HG03159 (cell line): ENCODE results near the gene RAB11FIP3.
"Not testable (repeated sequence)": the region's sequence is repeated elsewhere in the genome, so short reads cannot be mapped to it uniquely, and the experiment has no call there.

Experiments
- ATAC-seq: cut with Tn5 transposase; IDR thresholded peaks from one replicate; pipeline ENCODE4 v1.9.1; 2021; ENCODE audit warnings: mild to moderate bottlenecking, moderate library complexity; ENCODE audit not compliant: unreplicated experiment

RAB11FIP3 gene, protein sequence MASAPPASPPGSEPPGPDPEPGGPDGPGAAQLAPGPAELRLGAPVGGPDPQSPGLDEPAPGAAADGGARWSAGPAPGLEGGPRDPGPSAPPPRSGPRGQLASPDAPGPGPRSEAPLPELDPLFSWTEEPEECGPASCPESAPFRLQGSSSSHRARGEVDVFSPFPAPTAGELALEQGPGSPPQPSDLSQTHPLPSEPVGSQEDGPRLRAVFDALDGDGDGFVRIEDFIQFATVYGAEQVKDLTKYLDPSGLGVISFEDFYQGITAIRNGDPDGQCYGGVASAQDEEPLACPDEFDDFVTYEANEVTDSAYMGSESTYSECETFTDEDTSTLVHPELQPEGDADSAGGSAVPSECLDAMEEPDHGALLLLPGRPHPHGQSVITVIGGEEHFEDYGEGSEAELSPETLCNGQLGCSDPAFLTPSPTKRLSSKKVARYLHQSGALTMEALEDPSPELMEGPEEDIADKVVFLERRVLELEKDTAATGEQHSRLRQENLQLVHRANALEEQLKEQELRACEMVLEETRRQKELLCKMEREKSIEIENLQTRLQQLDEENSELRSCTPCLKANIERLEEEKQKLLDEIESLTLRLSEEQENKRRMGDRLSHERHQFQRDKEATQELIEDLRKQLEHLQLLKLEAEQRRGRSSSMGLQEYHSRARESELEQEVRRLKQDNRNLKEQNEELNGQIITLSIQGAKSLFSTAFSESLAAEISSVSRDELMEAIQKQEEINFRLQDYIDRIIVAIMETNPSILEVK

DNA sequence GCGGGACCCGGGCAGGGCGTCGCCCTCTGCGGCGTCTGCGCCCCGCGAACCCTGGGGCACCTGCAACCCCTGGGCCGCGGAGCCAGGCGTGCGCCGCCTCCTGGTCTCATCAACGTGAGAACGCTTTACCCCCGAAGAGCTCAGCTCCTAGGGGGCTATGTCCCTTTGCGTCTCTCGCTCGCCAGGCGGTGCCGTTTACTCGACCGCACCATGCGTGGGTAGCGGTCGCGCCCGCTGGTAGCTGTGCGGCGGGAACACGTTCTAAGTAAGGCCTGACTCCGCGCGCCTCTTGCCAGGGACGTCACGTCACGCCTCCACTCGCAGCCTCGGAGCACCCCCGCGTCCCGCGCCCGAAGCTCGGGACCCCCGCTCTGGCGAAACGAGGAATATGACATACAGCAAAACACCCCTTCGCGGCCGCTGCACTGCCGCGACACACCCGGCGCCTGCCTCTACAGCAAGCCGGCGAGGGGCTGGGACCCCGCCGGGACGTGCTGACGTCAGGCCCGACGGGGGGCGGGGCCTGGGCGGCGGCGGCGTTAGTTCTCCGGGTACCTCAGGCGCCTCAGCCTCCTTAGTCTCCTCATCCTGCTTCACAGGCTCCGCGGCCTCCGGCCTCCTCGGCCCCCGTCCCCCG is at the start of gene RAB11FIP3:
RAB11FIP3 (plus strand) TSS at position 568 of the 637 bp plus-strand sequence. CDS start 358 bp downstream, outside the sequence.
- ATAC-seq = peak; percentile 83

DNA sequence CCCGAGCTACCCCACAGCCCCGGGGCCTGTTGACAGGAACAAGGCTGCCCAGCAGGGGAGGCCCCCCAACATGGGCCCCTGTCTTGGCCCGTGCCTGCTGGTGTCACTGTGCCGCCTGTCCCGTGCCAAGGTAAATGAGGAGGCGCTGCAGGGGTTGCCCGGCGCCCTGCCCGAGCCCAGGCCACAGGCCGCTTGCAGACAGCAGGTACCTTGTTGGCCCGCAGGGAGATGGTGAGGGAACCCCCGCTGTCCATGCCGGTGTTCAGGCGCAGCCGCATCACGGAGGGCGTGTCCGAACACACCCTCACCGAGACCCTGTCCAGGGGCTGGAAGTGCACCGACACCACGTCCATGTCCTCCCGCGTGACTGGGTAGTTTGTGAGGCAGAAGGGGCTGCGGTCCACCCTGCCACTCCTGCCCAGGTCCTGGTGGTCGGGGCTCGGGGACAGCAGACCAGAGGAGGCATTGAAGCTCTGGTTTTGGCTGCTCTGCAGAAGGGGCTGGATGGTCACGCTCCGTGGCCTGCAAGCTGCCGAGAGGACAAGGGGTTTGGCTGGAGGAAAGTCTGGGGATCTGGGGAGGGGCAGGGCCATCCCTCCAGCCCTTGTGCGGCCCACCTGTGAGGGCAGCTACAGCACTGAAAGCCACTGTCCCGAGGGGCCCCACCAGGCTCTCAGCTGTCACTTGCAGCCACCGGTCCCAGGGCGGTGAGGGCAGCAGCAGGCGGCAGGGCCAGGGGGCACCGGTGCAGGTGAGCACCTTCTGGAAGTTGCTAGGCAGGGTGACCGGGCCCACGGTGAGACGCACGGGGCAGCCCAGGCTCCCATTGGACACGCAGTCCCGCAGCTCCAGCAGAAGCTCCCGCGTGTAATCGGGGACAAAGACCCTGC is 49.3 kb upstream of the RAB11FIP3 start:
- no peak for ATAC-seq

DNA sequence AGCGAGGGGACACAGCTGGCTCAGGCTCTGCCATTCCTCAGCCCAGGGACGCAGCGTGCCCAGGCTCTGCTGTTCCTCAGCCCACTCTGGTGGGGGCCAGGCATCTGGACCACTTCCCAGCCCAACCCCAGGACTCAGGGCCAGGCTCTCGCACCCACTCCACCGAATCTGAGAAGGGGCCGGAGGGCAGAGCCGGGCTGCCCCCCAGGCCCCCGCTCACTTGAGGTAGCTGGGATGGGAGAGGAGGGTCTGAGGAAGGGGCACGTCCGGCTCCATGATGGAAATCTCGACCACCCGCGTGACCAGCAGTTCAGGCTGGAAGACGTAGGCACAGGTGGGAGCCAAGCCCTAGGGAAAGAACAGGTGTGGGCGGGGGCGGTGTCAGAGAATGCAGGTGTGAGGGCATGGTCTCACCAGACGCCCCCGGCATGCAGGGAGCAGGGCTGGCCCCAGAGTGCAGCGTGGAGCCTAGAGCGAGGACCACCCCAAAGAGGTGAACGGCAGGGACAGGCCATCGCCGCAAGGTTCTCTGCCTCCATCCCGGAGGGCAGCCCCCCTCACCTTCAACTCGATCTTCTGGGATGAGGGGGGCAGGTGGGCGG is 48.5 kb upstream of the RAB11FIP3 start:
- no peak for ATAC-seq

DNA sequence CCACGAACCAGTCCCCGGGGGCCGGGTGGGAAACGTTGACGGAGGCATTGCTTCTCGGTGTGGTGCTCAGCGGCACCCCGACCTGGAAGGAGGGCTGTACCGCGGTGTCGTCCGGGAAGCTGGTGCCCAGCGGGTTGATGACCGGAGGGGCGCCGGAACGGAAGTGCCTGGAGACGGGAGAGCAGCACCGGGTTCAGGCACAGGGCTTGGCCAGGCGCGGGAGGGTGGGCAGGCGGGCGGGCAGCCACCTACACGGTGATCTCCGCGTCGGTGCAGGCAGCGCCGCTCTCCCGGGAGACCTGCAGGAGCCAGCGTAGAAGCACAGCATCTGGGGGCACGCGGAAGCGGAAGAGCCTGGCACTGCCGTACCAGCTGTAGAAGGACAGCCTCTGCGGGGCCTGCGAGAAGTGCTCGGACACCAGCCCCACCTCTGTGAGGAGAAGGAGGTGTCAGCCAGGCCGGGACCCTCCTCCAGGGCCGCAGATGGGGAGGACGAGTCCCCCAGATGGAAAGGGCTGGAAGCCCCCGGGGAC is 48.0 kb upstream of the RAB11FIP3 start:
- no peak for ATAC-seq

DNA sequence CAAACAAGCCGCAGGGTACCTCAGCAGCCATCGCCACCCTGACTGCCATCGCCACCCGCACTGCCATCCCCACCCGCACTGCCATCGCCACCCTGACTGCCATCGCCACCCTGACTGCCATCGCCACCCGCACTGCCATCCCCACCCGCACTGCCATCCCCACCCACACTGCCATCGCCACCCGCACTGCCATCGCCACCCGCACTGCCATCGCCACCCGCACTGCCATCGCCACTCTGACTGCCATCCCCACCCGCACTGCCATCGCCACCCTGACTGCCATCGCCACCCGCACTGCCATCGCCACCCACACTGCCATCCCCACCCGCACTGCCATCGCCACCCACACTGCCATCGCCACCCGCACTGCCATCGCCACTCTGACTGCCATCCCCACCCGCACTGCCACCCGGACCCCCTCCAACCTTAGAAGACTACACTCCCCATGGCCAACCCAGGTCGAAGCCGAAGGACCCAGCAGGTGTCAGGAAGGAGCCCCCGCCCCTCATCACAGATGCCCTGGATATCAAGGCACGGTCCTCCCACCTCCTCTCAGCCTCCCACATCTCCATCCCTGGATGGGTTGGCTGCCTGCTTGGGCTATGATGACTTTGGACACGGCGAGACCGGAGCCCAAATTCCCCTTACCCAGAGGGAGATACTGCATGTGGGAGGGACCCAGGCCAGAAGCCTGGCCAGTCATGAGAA is 47.2 kb upstream of the RAB11FIP3 start:
- not testable (repeated sequence) for ATAC-seq

DNA sequence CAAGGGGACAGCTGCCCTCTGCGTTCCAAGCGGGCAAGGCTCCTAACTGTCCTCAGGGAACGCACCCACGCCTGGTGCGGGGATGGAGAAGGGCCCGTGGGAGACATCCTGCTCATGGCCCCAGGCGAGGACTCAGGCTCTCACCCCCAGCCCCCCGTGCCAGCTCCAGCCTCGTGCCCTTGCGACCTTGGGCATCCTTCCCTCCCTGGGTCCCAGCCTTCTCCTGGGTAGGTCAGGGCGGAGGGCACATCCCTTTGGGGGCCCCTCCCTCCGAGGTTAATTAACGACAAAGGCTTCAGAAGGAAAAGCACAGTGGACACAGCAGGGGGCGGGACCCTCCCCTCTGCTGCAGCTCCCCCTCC is 46.6 kb upstream of the RAB11FIP3 start:
- ATAC-seq = no peak

DNA sequence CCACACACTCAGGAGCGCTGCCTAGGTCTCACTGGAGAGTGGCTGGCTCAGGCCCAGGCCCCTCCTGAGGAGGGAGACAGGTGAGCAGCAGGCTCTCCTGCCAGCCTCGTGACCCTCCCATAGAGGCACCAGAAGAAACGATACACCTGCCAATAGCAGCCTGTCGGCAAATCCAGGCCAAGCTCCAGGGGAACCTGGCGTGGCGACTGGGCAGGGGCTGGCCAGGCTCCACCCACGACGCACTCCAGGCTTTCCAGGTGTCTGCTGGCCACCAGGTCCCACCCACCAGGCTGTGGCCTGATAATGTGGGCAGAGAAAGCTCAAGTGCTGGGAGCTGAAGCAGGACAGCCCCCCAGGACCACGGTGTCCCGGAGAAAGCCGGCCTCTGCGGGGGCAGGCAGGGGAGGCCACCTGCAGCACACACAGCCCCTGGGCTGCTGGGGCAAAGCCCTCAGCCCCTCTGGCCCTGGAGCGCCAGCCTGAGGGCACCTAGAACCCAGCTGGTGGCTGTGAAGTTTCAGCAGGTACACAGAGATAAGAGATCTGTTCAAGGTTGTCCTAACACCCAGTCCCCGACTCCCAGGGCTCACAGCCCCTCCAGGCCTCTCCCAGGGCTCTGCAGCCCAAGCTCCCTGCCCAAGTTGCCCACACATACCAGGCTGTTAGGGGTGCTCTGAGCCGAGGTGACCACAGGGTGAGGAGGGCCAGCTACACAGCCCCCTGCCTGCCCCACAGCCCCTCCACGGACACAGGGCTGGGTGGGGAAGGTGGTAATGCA is 46.1 kb upstream of the RAB11FIP3 start:
- no peak for ATAC-seq

DNA sequence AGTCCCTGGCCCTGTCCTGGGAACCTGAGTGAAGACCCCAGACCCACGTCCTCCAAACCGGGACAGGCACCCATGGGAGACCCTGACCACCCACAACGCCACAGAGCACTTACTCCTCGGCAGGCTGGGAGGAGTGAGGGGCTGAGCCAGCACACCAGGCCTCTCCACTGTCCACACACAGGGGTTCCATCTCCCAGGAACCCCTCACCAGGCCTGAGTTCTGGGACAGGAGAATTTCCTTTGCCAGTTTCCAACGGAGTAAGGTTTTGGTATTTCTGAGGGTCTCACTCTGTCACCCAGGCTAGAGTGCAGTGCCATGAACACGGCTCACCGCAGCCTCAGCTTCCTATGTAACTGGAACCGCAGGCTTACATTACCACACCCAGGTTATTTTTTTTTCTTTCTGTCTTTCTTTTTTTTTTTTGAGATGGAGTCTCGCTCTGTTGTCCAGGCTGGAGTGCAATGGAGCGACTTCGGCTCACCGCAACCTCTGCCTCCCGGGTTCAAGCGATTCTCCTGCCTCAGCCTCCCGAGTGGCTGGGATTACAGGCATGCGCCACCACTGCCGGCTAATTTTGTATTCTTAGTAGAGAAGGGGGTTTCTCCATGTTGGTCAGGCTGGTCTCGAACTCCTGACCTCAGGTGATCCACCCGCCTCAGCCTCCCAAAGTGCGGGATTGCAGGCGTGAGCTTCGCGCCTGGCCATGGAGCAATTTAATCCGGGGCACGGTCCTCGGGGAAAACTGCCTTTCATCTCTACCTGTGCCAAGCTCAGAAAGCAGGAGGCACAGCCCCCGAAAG is 45.3 kb upstream of the RAB11FIP3 start:
- no peak for ATAC-seq

DNA sequence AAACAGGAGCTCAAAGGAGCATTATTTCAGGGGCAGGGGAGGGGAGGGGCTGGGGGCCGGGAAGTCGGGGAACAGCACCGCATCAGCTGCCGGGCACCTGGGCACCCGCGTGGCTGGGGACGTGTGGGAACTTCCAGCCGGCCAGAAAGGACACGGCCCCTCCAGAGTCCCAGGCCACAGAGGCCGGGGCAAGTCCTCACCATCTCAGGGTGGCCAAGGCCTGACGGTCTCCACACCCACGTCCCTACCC is 44.8 kb upstream of the RAB11FIP3 start:
- no peak for ATAC-seq

DNA sequence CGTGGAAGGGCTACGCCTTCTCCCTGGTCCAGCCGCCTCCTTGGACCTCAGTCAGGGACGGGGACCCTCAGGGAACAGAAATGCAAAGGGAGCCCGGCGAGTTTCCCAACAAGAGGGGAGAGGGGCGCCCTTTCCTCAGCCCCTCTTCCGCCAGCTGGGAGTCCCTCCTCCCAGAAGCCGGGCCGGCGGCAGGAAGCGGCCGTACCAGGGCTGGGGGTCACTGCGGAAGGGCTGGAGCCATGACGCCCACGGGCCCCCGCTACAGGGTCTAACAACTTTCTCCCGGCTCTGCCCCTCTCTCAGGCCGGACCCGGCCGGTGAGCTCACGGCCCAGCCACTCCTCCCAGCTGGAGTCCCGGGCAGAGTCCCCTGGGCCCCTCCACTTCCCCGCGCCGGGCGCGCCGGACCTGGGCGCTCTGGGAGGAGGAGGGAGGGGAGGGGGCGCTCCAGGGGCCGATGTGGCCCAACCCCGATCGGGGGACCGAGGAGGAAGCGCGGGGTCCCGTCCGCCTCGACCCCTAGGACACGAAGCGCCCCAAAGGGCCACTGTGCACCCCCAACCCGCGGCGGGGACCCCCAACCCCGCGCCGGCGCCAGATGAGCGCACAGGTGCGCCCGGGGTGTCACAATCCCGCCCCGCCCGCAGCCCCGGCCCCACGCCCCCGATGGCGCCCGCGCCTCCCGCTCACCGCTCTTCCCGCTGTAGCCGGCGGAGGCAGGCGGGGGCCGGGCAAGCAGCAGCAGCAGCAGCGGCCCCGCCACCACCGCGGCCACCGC is 44.2 kb upstream of the RAB11FIP3 start:
- peak; percentile 14 for ATAC-seq

DNA sequence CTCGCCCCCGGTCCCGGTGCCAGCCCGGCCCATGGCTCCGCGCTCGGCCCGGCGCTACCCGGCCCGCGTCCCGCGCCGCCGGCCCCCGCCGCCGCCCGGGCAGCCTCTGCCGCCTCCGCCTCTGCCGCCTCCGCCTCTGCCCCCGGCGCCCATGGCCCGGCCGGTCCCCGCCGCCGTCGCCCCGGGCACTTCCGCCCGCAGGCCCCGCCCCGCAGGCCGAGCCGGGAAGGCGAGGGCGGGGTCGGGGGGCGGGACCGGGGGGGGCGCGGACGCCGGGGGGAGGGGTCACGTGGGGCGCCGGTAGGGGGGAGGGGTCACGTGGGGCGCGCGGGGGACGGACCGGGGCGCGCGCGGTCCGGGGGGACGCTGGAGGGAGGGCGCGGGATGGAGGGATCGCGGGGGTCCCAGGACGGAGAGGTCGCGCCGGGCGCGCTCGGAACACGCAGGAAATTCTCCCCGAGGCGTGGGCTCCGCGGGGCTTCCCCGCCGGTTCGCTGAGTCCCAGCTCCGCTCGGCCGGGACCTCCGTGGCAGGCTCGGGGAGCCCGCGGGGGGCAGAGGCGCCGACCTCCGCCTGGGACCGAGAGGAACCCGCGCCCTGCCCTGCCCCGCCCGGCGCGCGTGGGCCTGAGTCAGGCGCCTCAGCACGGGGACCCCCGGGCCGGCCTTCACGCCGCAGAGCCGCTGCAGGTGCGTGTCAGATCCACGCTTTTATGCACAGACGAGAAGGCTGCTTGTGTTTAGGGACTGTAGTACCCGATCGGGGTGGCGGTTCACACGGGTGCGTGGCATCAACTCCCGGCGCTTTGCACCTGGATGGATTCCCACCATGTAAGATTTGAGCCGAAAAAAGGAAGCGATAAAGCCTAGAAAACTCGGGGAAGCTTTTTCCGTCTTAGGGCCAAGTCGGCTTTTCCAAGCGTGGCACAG is 43.4 kb upstream of the RAB11FIP3 start, which contains the start of gene PGAP6:
PGAP6 (minus strand) TSS at position 190 of the 929 bp plus-strand sequence; CDS start at position 33, 157 bp downstream.
- ATAC-seq = peak; percentile 45

DNA sequence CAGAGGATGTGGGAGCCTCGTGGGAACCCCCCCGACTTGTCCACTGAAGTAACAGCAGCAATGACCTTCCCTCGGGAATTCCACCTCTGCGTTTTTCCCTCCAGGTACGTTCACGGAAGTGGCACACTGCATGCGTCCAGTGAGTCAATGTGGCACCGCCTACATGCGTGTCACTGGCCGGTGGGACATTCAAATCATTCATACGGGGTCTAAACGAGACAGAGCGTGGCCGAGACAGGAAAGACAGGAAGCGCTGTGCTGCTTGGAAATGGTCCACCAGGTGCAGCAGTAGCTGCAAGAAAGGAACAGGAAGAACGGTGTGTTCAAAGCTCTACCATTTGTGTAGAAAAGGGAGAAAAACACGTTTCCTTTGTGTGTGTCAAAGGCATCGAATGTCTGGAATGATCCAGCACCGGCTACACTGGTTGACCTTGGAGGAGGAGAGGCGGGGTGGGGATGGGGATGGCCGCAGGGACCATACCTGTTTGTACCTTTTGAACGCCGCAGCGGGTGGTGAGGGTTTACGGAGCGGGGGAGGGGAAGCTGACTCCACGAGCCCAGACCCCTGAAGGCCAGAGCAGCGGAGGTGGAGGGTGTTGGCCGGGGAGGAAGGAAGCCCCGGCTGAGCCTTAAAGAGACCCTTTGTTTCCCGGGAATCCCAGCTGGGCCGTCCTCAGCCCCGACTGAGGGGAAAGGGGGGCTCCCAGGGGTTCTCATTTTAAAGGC is 42.0 kb upstream of the RAB11FIP3 start:
- no peak for ATAC-seq

DNA sequence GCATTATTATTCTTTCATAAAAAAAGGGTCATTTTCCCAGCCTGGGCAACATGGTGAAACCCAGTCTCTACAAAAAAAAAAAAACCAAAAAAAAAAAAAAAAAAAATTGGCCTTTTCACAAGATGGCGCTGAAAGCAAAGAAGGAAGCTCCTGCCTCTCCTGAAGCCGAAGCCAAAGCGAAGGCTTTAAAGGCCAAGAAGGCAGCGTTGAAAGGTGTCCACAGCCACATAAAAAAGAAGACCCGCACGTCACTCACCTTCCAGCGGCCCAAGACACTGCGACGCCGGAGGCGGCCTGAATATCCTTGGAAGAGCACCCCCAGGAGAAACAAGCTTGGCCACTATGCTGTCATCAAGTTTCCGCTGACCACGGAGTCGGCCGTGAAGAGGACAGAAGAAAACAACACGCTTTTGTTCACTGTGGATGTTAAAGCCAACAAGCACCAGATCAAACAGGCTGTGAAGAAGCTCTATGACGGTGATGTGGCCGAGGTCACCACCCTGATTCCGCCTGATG is 38.8 kb upstream of the RAB11FIP3 start:
- ATAC-seq = no peak

DNA sequence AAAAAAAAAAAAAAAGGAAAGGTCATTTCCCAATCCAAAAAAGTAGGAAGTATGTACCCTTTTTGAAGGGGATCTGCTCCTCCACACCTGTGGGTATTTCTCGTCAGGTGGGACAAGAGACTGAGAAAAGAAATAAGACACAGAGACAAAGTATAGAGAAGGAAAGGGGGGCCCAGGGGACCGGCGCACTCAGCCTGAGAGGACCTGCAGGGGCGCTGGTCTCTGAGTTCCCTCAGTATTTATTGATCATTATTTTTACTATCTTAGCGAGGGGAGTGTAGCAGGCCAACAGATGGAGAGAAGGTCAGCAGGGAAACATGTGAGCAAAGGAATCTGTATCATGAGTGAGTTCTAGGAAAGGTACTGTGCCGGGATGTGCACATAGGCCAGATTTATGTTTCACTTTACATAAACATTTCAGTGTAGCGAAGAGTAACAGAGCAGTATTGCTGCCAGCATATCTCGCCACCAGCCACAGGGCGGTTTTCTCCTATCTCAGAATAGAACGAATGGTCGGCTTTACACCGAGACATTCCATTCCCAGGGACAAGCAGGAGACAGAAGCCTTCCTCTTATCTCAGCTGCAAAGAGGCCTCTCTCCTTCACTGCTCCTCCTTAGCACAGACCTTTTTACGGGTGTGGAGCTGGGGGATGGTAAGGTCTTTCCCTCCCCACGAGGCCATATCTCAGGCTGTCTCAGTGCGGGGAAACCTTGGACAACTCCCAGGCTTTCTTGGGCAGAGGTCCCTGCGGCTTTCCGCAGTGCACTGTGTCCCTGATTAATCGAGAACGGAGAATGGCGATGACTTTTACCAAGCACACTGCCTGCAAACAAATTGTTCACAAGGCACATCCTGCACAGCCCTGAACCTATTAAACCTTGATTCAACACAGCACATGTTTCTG is 37.4 kb upstream of the RAB11FIP3 start:
- not testable (repeated sequence) for ATAC-seq
